Endothelial cell of umbilical vein (primary cell): ENCODE measurements around the gene SPHK2.

Source experiments
- EZH2 ChIP-seq: IDR thresholded peaks from 2 replicates; pipeline ENCODE4 v1.6.1; 2012; ENCODE audit warnings: borderline replicate concordance, low read depth, mild to moderate bottlenecking, moderate library complexity, low read length, inconsistent platforms; ENCODE audit not compliant: severe bottlenecking
- POLR2A ChIP-seq: IDR thresholded peaks from 2 replicates; pipeline ENCODE4 v1.6.1; 2012; ENCODE audit warnings: low read depth, mild to moderate bottlenecking, control low read depth, low read length
- TF ChIP-seq, protein P1 (sequence below), 2 donors: IDR thresholded peaks; 1 replicate in 1 of 2; 2 replicates in 1 of 2; pipeline ENCODE4 v1.5.1; 2011; ENCODE audit warnings: low read length in 2 of 2, mild to moderate bottlenecking in 2 of 2, moderate library complexity in 2 of 2, control low read depth in 1 of 2, inconsistent platforms in 1 of 2, low read depth in 1 of 2; ENCODE audit not compliant: insufficient read depth in 1 of 2; ENCODE audit errors: extremely low read depth in 1 of 2

DNA sequence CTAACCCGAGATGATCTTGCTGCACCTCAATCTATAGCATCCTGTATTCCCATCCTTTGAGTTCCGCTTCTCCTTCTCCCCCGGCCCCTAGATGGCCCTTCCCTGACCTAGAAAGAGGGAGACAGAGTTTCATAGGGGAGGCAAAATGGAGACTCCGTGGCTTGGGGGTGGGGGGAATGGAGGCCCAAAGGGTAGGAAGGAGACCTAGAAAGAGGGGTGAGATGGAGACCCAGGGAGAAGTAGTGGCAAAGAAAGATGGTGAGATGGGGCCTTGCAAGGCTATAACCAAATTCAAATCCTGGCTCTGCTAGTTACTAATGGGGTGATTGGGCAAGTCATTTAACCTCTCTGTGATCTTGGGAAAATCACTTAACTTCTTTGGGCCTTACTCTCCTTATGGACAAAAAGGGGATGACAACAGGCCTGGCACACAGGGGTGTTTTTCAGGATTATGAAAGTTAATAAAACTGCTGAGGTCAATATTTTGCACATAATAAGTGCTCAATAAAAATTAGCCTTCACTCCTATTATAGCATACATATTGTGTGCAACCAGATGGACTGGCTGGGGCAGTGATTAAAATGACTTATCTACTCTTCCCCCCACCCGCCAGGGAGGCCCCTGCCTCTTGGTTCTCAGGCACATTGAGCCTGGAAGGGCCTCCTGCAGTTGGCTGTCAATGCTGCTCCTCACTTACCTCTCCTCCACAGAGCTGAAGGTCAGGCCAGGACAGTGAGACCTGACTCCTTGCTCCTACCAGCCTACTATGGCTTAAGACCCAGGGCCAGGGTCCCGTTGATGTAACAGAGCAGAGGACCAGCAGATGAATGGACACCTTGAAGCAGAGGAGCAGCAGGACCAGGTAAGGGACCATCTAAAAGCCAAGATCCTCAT, 633 bp downstream of the SPHK2 start:
- TF ChIP-seq, protein P1, sequence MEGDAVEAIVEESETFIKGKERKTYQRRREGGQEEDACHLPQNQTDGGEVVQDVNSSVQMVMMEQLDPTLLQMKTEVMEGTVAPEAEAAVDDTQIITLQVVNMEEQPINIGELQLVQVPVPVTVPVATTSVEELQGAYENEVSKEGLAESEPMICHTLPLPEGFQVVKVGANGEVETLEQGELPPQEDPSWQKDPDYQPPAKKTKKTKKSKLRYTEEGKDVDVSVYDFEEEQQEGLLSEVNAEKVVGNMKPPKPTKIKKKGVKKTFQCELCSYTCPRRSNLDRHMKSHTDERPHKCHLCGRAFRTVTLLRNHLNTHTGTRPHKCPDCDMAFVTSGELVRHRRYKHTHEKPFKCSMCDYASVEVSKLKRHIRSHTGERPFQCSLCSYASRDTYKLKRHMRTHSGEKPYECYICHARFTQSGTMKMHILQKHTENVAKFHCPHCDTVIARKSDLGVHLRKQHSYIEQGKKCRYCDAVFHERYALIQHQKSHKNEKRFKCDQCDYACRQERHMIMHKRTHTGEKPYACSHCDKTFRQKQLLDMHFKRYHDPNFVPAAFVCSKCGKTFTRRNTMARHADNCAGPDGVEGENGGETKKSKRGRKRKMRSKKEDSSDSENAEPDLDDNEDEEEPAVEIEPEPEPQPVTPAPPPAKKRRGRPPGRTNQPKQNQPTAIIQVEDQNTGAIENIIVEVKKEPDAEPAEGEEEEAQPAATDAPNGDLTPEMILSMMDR (IDR thresholded peaks at IDR 0.05; ENCODE audit: extremely low read depth in 1 of 2, insufficient read depth in 1 of 2, low read depth in 1 of 2, low read length in 2 of 2) = no peak
- no peak for TF ChIP-seq EZH2
- no peak for TF ChIP-seq POLR2A
